OCI-LY7 (cell line): ENCODE results near the gene PLCE1. TPM values are rescaled to one million over a fixed set of nuclear protein-coding genes. Genes with fewer than 3 reads are reported as not detected.

Experiments used
- BruUV-seq: library from RNA; stranded (reverse); fragments of 400-500 nt; replicated peaks from 2 replicates; lab custom pipeline; 2021; lab: Mats Ljungman, UMichigan
- CTCF ChIA-PET: fragments of 300-600 bp; sonication (Branson Sonifier 250); formaldehyde crosslinking; loops from one replicate; lab custom pipeline; 2022; ENCODE audit warnings: antibody characterized with exemption; ENCODE audit not compliant: unreplicated experiment; lab: Charles Lee
- POLR2A ChIA-PET: fragments of 300-600 bp; sonication (Branson Sonifier 250); formaldehyde crosslinking; loops from one replicate; lab custom pipeline; 2022; ENCODE audit warnings: antibody characterized with exemption; lab: Charles Lee
- DNase-seq: peaks from one replicate; pipeline ENCODE4 v3.0.0-alpha.2; 2015; ENCODE audit warnings: low spot score
- H2AFZ ChIP-seq: fragments of 200-600 bp; sonication (generic), shearing (Covaris generic); 2 replicates; pipeline ENCODE4 v1.6.1; 2014; ENCODE audit warnings: mild to moderate bottlenecking, antibody characterized with exemption, low read length, moderate library complexity
- H3K27ac ChIP-seq: fragments of 200-600 bp; sonication (generic); 2 replicates; pipeline ENCODE4 v1.5.1; 2014; ENCODE audit warnings: mixed run types, low read depth, mild to moderate bottlenecking, moderate library complexity, low read length, inconsistent platforms; ENCODE audit not compliant: poor library complexity, severe bottlenecking
- H3K36me3 ChIP-seq: fragments of 200-600 bp; sonication (generic); 2 replicates; pipeline ENCODE4 v1.6.1; 2014; ENCODE audit warnings: mild to moderate bottlenecking, antibody characterized with exemption, low read length, moderate library complexity, mixed read lengths; ENCODE audit not compliant: insufficient read depth
- H3K4me1 ChIP-seq: fragments of 200-600 bp; sonication (generic); 2 replicates; pipeline ENCODE4 v1.5.1; 2014; ENCODE audit warnings: mild to moderate bottlenecking, low read length; ENCODE audit not compliant: insufficient read depth, poor library complexity, severe bottlenecking
- H3K4me2 ChIP-seq: fragments of 200-600 bp; sonication (generic); 2 replicates; pipeline ENCODE4 v1.6.1; 2014; ENCODE audit warnings: mild to moderate bottlenecking, low read length
- H3K4me3 ChIP-seq: fragments of 200-600 bp; sonication (generic); 2 replicates; pipeline ENCODE4 v1.5.1; 2014; ENCODE audit warnings: mild to moderate bottlenecking, low read depth, low read length; ENCODE audit not compliant: poor library complexity, severe bottlenecking
- H3K79me2 ChIP-seq: fragments of 200-600 bp; sonication (generic); 2 replicates; pipeline ENCODE4 v1.6.1; 2016; ENCODE audit warnings: low read depth, mild to moderate bottlenecking, low read length, moderate library complexity, mixed read lengths; ENCODE audit not compliant: insufficient read depth
- H3K9me2 ChIP-seq: fragments of 200-600 bp; sonication (generic); 2 replicates; pipeline ENCODE4 v1.6.1; 2016; ENCODE audit warnings: mild to moderate bottlenecking, low read length, mixed read lengths; ENCODE audit not compliant: insufficient read depth
- H3K9me3 ChIP-seq: fragments of 200-600 bp; sonication (generic); 2 replicates; pipeline ENCODE4 v1.6.1; 2014; ENCODE audit warnings: mild to moderate bottlenecking, mixed run types, low read length, mixed read lengths
- H4K20me1 ChIP-seq: fragments of 200-600 bp; sonication (generic); 2 replicates; pipeline ENCODE4 v1.6.1; 2014; ENCODE audit warnings: mild to moderate bottlenecking, antibody characterized with exemption, low read length, moderate library complexity, mixed read lengths; ENCODE audit not compliant: insufficient read depth
- CTCF ChIP-seq: fragments of 200-600 bp; sonication (generic); conservative IDR thresholded peaks from 2 replicates; pipeline ENCODE4 v1.5.1; 2014; ENCODE audit warnings: mild to moderate bottlenecking, antibody characterized with exemption, low read length, moderate library complexity, mixed read lengths
- EZH2phosphoT487 ChIP-seq: fragments of 200-600 bp; sonication (generic); IDR thresholded peaks from 2 replicates; pipeline ENCODE4 v1.6.1; 2018; ENCODE audit warnings: low read depth, borderline replicate concordance, mild to moderate bottlenecking, mixed run types, antibody characterized with exemption, low read length, moderate library complexity, mixed read lengths
- intact Hi-C: fragments of 100-400 bp; cut with micrococcal nuclease; formaldehyde crosslinking; loops from one replicate; pipeline ENCODE4 v1.10.0; 2022; ENCODE audit not compliant: unreplicated experiment
- total RNA-seq, 2 experiments: library from RNA; depleted of rRNA in 1 of 2; stranded (reverse); fragments of >200 nt in 1 of 2; shearing (Covaris generic) in 1 of 2; gene quantifications; 2 replicates each; pipeline ENCODE4 v1.2.3, GENCODE V29; 2014 to 2022

PLCE1 gene
- total RNA-seq, 2 experiments from 2014 or later = 0.06 TPM; not detected in 1

- H3K4me3 ChIP-seq = no peak overlapping the region
- H2AFZ ChIP-seq = no peak overlapping the region
- BruUV-seq = no TSS peak
- no peaks in the 10 kb centered on the region for H3K9me2 ChIP-seq
- no peaks in the 10 kb centered on the region for H3K79me2 ChIP-seq
- H3K9me3 ChIP-seq = no peaks in the 10 kb centered on the region
- H3K4me2 ChIP-seq = no peak overlapping the region
- H3K27ac ChIP-seq = no peak overlapping the region
- no peaks in the 10 kb centered on the region for H4K20me1 ChIP-seq
- H3K36me3 ChIP-seq = no peaks in the 10 kb centered on the region
- DNase-seq = no peak
- intact Hi-C loops = no loop called here
- ChIA-PET CTCF (no interaction called here), POLR2A (no interaction called here)
- TF ChIP-seq CTCF (no peak), EZH2phosphoT487 (no peak)
- no peaks in the 10 kb centered on the region for H3K4me1 ChIP-seq
Observed at GRCh38 chr10:93999401-93999851, 5.7 kb downstream of the PLCE1 start.

GRCh38 chr10:94000638-94001415 is 7.1 kb downstream of the PLCE1 start:
- no peak for TF ChIP-seq CTCF
- TF ChIP-seq EZH2phosphoT487 = no peak
- no TSS peak for BruUV-seq
- no peak overlapping the region for H3K4me2 ChIP-seq

GRCh38 chr10:94001416-94001810 is 7.7 kb downstream of the PLCE1 start:
- Histone ChIP-seq H3K79me2 (no peaks in the 10 kb centered on the region), H3K9me3 (no peaks in the 10 kb centered on the region), H3K4me1 (no peaks in the 10 kb centered on the region), H4K20me1 (no peaks in the 10 kb centered on the region), H3K27ac (no peak overlapping the region), H3K36me3 (no peaks in the 10 kb centered on the region), H3K4me2 (no peak overlapping the region), H3K9me2 (no peaks in the 10 kb centered on the region), H2AFZ (no peak overlapping the region), H3K4me3 (no peak overlapping the region)
- intact Hi-C loops = no loop called here
- ChIA-PET POLR2A (interaction anchor here (0.7 kb wide), 1 partner anchor 1153 kb away, joined by 3 read pairs; no protein-coding TSS in a partner anchor), CTCF (no interaction called here)
- no peak for DNase-seq
- no TSS peak for BruUV-seq
- TF ChIP-seq CTCF (no peak), EZH2phosphoT487 (no peak)

More at GRCh38 chr10:94000638-94001415, 7.1 kb downstream of the PLCE1 start:
- no peaks in the 10 kb centered on the region for H3K4me1 ChIP-seq
- DNase-seq = no peak
- ChIA-PET POLR2A (interaction anchor here (0.7 kb wide), 1 partner anchor 1154 kb away, joined by 3 read pairs; no protein-coding TSS in a partner anchor), CTCF (no interaction called here)
- no peak overlapping the region for H3K27ac ChIP-seq
- no peaks in the 10 kb centered on the region for H3K36me3 ChIP-seq
- H2AFZ ChIP-seq = no peak overlapping the region
- no peaks in the 10 kb centered on the region for H3K9me2 ChIP-seq
- H3K4me3 ChIP-seq = no peak overlapping the region
- no peaks in the 10 kb centered on the region for H3K79me2 ChIP-seq
- intact Hi-C loops = no loop called here
- H4K20me1 ChIP-seq = no peaks in the 10 kb centered on the region
- no peaks in the 10 kb centered on the region for H3K9me3 ChIP-seq
